ENCODE data around the gene NFAM1.

The NFAM1 gene

DNA sequence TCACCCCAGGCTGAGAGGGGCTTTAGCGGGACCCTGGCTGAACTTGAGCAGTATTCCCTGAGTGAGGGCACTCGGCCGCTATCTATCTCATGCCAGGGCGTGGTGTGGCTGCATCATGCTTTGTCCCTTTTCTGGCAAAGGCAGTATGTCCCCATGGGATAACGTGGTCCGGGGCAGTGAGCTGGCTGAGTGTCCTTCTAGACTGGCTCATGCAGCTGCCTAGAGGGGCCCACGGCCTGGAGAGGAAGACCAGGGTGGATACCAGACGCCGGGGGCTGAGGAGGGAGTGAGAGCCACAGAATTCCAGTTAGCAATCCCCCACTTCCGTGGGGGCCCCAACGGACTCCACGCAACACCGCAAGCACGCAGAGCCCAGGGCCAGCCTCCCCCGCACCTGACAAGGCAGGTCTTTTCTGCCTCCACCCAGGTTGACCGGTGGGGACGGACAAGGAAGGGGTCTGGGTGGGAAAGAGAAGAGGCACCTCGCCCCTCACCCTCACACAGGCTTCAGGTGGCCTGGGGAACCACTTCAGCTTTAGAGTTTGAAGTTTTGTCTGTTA, 15.5 kb downstream of the NFAM1 start:
- FAIRE-seq, result no peak
- no peak for DNase-seq (ENCODE audit: insufficient read length, low spot score)

DNA sequence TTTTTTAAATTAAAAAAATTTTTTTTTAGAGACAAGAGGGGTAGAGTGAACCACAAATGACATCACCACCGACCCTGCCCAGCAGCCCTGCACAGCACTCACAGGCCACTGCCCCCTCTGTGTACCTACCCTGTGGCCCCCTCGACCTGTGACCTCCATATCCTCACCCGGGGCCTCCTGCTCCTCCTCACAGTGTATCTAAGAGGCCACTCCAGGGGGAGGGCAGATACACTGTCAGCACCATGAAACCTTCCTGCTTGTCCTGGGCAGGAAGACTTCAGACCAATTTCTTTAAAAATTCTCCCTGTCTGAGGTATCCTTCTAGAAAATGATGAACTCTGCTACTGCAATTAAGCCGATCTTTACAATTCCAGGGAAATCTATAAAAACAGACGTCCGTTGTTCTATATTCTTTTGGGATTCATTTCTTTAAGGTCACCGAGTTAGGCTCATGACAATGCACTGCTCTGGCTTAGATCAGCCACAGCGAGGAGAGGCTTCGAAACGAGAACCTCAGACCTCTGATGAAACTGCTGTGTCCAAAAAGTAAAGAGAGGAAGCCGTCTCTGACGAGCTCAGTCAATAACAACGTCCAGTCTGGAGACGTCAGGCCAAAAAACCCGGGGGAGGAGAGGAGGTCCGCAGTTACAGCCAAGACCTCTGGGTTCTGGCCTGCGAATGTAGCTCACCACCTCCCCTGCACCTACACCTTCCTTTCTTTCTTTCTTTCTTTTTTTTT, 17.5 kb downstream of the NFAM1 start:
- DNase-seq (ENCODE audit: insufficient read length, low spot score) (no peak), FAIRE-seq (no peak)

DNA sequence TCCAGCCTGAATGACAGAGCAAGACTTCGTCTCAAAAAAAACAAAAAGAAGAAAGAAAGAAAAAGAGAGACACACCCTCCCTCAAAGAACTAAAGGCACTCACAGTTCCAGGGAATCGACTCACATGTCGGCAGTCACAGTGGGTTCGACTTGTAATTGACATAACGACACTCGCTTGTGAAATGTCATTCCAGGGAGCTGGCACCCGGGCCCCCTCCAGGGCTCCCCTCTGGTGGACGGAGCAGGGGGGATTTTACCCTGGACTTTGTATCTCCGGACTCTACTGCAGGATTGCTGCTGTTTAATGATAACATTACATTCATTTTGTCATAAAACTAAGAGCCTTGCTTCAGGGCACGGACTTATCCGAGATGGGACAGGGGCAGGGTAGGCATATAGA, 18.2 kb downstream of the NFAM1 start:
- DNase-seq (ENCODE audit: insufficient read length, low spot score) (no peak), FAIRE-seq (no peak)

GRCh38 chr22:42412744-42413333, 19.4 kb downstream of the NFAM1 start:
- DNase-seq (ENCODE audit: insufficient read length, low spot score) (no peak), FAIRE-seq (no peak)

DNA sequence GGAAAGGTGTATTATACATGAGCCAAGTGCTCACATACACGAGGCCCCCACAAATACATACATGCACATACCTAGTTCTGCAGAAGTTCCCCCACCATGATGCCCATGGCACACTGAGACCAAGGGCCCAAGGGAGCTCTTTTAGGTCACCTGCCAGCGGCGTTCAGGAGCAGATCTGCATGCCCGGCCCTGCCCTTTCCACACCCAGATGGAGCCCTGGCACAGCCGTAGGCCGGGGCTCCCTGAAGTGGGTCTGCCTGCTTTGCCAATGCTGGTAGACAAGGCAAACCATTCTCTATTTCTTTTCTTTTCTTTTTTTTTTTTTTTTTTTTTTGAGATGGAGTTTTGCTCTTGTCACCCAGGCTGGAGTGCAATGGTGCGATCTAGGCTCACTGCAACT, 21.5 kb downstream of the NFAM1 start:
- DNase-seq (ENCODE audit: insufficient read length, low spot score) (no peak), FAIRE-seq (no peak)

DNA sequence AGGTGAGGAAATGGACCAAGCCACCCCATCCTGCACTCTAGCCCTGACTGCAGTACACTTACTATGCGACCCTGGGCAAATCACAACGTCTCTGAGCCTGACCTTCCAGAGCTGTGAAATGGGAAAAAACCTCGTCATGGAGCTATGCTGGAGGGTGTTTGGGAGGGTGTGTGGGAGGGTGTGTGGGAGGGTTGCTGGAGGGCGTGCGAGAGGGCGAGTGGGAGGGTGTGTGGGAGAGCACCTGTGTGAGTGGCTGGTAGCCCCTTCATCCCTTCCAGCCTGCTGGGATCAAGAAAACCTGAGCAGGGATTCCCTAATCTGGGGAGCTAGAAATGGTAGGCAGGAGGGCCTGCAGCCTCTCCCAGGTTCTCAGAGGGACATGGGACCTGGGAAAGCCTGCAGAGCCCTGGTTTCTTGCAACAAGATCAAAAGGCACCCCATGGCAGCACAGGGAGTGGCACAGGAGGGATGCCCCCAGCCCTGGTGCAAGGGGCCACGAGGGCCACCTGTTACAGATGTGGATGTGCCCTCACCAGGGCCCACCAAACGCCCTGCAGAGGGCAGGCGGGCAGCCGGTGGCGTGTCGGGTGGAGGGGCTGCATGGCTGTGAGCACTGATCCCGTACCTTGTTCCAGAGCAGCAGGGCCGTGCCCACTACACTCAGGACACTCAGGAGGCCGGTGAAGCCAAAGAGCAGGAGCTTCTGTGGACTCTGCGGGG, 23.2 kb downstream of the NFAM1 start:
- no peak for FAIRE-seq
- DNase-seq (ENCODE audit: insufficient read length, low spot score), result no peak

GRCh38 chr22:42408276-42408675, 23.9 kb downstream of the NFAM1 start:
- DNase-seq (ENCODE audit: insufficient read length, low spot score) (no peak), FAIRE-seq (no peak)

- no peak for FAIRE-seq
- DNase-seq (ENCODE audit: insufficient read length, low spot score), result no peak
Measured at GRCh38 chr22:42404266-42404665, 27.9 kb downstream of the NFAM1 start.

DNA sequence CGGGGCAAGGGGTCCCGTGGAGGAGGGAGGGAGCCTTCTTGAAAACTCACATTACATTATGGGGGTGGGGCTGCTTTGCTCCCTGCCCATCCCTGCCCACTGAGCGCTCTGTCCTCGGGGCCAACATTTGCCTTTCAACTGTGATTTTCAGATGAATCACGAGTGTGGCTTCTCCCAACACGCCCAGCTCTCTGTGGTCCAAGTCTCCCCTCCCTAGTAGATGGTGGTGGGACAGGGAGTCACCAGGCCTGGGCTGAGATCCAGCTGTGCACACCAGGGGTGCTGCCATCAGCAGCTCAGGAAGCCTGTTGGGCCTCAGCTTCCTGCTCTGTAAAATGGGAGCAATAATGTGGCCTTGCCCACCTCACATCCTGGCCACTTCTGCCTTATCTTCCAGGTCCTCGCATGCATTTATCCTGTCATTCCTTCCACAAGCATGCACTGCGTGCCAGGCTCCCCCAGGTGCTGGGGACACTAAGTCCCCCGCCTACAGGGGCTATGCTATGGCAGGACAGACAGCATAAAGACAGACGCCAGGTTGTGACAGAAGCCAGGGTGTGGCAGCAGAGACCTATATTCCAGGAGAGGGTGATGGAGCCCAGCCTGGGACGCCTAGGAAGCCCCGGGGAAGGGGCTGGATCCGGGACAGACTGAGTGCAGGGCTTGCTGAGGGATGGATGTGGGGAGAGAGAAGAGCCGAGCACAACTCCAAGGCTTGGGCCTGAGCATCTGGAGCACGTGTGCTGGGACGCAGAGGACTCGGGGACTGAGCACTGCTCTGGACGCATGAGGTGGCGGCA, 30.5 kb downstream of the NFAM1 start:
- no peak for DNase-seq (ENCODE audit: insufficient read length, low spot score)
- no peak for FAIRE-seq

- DNase-seq (ENCODE audit: insufficient read length, low spot score) (no peak), FAIRE-seq (no peak)
Measured at GRCh38 chr22:42400811-42401534, 31.2 kb downstream of the NFAM1 start.

DNA sequence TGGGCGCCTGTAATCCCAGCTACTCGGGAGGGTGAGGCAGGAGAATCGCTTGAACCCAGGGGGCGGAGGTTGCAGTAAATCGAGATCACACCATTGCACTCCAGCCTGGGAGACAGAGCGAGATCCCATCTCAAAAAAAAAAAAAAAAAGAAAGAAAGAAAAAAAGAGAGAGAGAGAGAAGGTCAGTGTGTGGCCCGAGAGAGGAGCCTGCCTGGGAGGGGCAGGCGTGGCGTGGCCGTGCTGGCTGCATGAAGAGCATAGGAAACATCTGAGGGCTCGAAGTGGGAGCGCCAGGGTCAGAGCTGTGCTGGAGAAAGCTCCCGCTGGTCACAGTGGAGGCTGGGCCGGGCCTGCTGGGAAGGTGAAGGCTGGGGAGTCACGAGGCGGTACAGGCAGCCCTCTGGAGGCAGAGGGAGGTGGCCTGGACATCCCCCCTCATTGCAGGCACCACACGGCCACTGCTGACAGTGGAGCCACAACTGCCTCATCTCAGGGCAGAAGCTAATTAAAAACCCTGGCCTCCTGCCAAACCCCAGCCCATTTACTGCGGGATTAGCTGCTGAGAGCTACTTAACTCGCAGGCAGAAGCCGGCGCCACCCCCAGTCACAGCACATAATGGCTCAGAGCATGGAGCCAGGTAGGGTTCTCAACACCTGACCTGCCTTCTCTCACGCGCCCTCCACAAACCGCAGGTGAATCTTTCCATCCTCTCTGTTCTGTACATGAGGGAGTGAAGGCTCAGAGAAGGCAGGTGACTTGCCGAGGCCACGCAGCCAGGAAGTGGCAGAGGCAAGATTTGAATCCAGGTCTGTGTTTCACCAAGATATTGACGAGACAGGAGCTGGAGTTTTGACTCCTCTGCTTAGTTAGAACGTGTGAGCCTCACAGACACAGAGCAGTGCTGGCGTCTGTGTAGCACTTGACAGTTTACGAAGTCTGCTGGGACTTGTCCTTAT, 32.6 kb downstream of the NFAM1 start:
- FAIRE-seq (no peak), DNase-seq (ENCODE audit: insufficient read length, low spot score) (no peak)

DNA sequence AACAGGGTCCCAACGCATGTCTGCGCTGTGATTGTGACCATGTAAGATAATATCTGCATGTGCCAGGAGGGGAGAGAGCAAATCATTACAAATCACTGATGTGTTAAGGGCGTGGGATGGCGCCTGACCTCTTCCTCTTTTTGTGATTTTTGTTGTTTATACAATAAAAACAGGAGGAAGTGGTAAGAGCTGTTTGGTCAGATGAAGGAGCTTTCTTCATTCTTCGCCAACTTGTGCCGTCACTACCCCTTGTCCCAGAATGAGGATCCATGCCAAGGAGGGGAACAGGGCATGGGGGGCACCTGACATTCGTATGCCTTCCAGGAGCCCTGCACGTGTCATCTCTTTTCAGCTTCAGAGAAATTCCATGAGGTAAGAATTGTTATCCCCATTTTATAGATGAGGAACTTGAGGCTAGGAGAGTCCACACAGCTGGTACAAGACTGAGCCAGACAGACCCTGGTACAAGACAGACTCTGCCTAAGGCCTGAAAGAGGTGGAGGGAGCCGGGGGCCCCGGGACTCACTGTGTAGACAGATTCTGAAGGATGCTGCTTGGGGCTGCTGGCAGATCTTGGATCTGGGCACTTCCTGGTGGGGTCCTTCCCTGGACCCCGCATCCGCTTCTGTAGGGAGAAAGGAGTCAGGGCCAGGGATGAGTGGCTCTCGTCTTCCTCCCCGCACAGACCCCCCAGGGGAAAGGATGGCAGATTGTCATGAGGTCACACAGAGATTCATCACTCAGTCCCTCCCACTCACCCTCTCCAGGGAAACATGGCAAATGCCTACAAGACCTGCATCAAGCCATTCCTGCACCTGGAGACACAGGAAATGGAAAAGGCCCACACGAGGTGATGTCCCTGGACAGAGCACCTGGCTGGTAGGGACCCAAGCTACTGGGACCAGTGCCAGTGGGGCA, 34.6 kb downstream of the NFAM1 start:
- peak; percentile 38 for DNase-seq (ENCODE audit: insufficient read length, low spot score)
- FAIRE-seq, result peak; percentile 89

DNA sequence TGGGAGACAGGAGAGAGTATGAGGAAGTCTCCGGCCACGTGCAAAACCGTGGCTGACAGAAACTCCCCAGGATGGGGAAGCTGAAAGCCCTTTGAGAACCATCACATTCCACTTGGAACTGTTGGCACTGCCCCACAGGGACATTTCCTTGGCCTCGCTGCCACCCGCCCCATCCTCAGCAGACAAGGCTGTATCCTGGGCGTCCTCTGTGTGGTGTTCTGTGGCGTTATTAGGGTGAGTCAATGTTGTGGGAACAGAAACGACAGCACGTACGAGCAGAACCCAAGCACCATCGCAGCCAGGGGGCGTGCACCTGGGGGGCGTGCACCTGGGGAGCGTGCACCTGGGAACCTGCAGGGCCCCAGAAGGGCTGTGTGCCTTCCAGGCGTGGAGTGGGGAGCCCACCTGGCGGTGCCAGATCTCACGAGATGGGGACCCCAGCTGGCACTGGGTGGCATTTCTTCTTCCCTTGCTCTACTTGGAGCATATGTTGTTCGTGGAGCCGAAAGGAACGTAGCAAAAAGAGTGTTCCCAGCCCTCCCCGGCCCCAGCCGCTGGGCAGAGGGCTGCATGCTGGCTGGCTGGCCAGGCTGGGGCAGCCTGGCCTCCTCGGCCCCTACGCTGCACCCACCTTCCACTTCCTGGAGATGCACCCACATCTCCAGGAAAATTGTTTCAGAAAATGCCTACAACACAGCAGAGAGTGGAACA, 35.4 kb downstream of the NFAM1 start:
- FAIRE-seq, result peak; percentile 40
- no peak for DNase-seq (ENCODE audit: insufficient read length, low spot score)

DNA sequence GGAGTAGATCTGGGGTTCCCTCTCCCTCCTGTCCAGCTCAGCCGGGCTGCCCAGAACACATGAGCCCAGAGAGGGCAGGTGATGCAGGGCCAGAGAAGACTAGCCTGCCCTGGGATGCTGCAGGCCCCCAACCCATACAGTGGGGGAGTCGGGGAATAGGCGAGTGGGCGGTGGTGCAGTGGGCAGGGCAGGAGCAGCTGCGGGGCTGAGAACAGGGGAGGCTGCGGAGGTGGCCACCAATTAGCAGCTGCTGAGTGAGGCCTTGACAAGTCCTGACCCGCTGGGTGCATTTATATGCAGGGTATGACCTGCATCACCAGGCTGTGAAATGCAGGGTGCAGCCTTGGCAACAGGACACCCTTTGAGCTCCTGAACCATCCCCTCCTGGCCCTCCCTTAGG, 43.1 kb downstream of the NFAM1 start:
- no peak for DNase-seq (ENCODE audit: insufficient read length, low spot score)
- FAIRE-seq, result no peak

GRCh38 chr22:42388130-42388797, 43.9 kb downstream of the NFAM1 start:
- DNase-seq (ENCODE audit: insufficient read length, low spot score), result no peak
- FAIRE-seq, result no peak

- DNase-seq (ENCODE audit: insufficient read length, low spot score) (no peak), FAIRE-seq (no peak)
Measured at GRCh38 chr22:42387631-42388030, 44.6 kb downstream of the NFAM1 start.

DNA sequence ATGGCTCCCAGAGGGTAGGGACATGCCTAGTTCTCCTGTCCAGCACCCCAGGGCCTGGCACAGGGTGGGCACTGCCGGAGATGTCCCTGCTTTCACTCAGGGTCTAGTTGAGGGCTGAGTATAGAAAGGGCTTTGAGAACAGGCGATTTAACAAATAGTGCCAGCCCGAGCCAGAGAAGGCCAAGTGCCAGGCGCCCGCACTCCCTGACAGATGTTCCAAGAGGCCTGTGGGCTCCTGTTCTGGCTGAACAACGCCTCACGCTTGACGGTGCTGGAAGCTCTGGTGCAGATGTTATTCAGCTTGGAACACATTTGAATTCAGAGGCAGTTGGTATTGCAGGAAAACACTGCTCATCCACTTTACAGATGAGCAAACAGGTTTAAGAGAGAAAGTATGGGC, 46.5 kb downstream of the NFAM1 start:
- FAIRE-seq (no peak), DNase-seq (ENCODE audit: insufficient read length, low spot score) (no peak)

Data from GM19239 (cell line).